ENCODE data around the gene FGF8. TPM values are rescaled to one million over a fixed set of nuclear protein-coding genes. Genes with fewer than 3 reads are reported as not detected.

FGF8 gene
- total and polyA plus RNA-seq, 2 experiments from 2014 or later: not detected

DNA sequence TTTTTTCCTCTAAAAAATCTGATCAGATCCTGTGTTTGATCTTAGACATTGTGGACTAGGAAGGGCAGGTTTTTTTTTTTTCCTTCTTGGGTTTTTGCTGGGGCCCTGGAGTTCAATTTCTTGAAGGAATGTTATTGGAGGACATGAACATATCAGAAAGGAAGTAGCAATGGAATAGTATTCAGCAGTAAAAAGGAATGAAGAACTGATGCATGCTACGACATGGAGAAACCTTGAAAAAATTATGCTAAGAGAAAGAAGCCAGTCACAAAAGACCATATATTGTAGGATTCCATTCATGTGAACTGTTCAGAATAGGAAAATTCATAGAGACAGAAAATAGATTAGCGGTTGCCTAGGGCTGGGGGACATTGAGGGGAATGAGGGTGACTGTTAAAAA is 34.0 kb downstream of the FGF8 start:
- H3K9me2 ChIP-seq (ENCODE audit: insufficient read depth): no peaks in the 10 kb centered on the region
- H3K4me3 ChIP-seq: no peak overlapping the region
- H3K9ac ChIP-seq: no peak overlapping the region
- H3F3A ChIP-seq (ENCODE audit: insufficient read depth): no peaks in the 10 kb centered on the region
- H3K9me3 ChIP-seq (ENCODE audit: low read depth): no peaks in the 10 kb centered on the region
- H2AFZ ChIP-seq: no peak overlapping the region
- no peaks in the 10 kb centered on the region for H3K36me3 ChIP-seq (ENCODE audit: low read depth)
- H3K27ac ChIP-seq: no peak overlapping the region
- H3K27me3 ChIP-seq (replicated peaks; ENCODE audit: insufficient read depth): peaks cover 32% of the 10 kb centered on the region
- TF ChIP-seq EZH2 (IDR thresholded peaks at IDR 0.05; ENCODE audit: insufficient read depth, poor library complexity, severe bottlenecking) (no peak), EZH2phosphoT487 (IDR thresholded peaks at IDR 0.05; ENCODE audit: insufficient read depth, low read depth) (no peak)
- DNase-seq: no peak
- H3K4me2 ChIP-seq (ENCODE audit: unreplicated experiment): no peak overlapping the region
- no peaks in the 10 kb centered on the region for H3K79me2 ChIP-seq (ENCODE audit: insufficient read depth)
- in situ Hi-C loops (cut with MboI): no loop called here
- no peaks in the 10 kb centered on the region for H3K4me1 ChIP-seq (ENCODE audit: insufficient read depth)
- no peaks in the 10 kb centered on the region for H4K20me1 ChIP-seq (ENCODE audit: insufficient read depth)
- 40 to 44% methylated on average over 2 of the region's 2 CpGs for WGBS, 2 experiments (ENCODE audit: low coverage in 1 of 2, low lambda C conversion rate in 2 of 2, missing lambda C conversion rate in 2 of 2)

DNA sequence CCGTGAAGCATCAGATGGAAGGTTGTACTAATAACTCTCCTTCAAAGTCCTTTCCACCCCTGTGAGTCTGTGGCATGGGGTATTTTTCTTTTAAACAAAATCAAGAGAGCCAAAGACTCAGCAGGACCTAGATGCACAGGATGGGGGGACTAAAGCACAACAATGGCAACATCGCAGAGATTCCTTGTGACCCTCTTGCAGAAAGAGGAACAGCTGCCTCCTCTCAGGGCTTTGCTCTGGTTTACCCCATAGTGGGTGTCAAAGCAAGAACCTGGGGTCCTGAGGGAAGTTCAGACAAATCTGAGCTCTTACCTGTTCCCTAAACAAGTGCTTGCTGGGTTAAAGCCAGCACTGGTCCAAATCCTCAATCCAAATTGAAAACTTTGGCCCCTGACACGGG is 39.2 kb downstream of the FGF8 start:
- H3K27ac ChIP-seq: no peak overlapping the region
- H2AFZ ChIP-seq: no peak overlapping the region
- no peaks in the 10 kb centered on the region for H4K20me1 ChIP-seq (ENCODE audit: insufficient read depth)
- TF ChIP-seq EZH2 (IDR thresholded peaks at IDR 0.05; ENCODE audit: insufficient read depth, poor library complexity, severe bottlenecking): no peak
- TF ChIP-seq EZH2phosphoT487 (IDR thresholded peaks at IDR 0.05; ENCODE audit: insufficient read depth, low read depth): no peak
- 57 to 78% methylated on average over 3 of the region's 3 CpGs for WGBS, 2 experiments (ENCODE audit: low coverage in 1 of 2, low lambda C conversion rate in 2 of 2, missing lambda C conversion rate in 2 of 2)
- no peaks in the 10 kb centered on the region for H3F3A ChIP-seq (ENCODE audit: insufficient read depth)
- DNase-seq: no peak
- H3K9me2 ChIP-seq (ENCODE audit: insufficient read depth): no peaks in the 10 kb centered on the region
- no peak overlapping the region for H3K4me3 ChIP-seq
- in situ Hi-C loops (cut with MboI): no loop called here
- no peaks in the 10 kb centered on the region for H3K79me2 ChIP-seq (ENCODE audit: insufficient read depth)
- H3K9me3 ChIP-seq (ENCODE audit: low read depth): no peaks in the 10 kb centered on the region
- H3K4me2 ChIP-seq (ENCODE audit: unreplicated experiment): no peak overlapping the region
- peaks cover 51% of the 10 kb centered on the region for H3K27me3 ChIP-seq (replicated peaks; ENCODE audit: insufficient read depth)
- no peak overlapping the region for H3K9ac ChIP-seq
- no peaks in the 10 kb centered on the region for H3K36me3 ChIP-seq (ENCODE audit: low read depth)
- H3K4me1 ChIP-seq (ENCODE audit: insufficient read depth): no peaks in the 10 kb centered on the region

DNA sequence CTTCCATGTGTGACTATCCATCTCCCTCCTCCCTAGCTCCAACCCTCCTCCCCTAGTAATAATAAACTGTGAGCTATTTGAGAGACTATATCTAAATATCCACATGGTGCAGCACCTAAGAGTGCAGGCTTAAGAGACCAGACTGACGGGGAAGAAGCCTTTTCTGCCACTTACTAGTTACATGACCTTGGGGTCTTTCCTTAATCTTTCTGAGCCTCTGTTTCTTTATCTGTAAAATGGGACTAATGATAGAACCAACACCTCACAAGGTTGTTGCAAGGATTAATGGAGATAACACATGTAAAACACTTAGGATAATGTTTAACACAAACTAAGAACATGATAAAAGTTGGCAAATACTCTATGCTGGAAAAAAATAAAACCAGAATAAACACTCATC is 43.8 kb downstream of the FGF8 start:
- Histone ChIP-seq H3K36me3 (ENCODE audit: low read depth) (no peaks in the 10 kb centered on the region), H3K4me1 (ENCODE audit: insufficient read depth) (no peaks in the 10 kb centered on the region), H3K79me2 (ENCODE audit: insufficient read depth) (no peaks in the 10 kb centered on the region), H4K20me1 (ENCODE audit: insufficient read depth) (no peaks in the 10 kb centered on the region), H3K4me2 (ENCODE audit: unreplicated experiment) (no peak overlapping the region), H3K27ac (no peak overlapping the region), H3K9me2 (ENCODE audit: insufficient read depth) (no peaks in the 10 kb centered on the region), H3F3A (ENCODE audit: insufficient read depth) (no peaks in the 10 kb centered on the region), H3K27me3 (replicated peaks; ENCODE audit: insufficient read depth) (peaks cover 38% of the 10 kb centered on the region), H3K4me3 (no peak overlapping the region), H3K9me3 (ENCODE audit: low read depth) (no peaks in the 10 kb centered on the region), H3K9ac (no peak overlapping the region), H2AFZ (no peak overlapping the region)
- no peak for DNase-seq
- in situ Hi-C loops (cut with MboI): no loop called here
- TF ChIP-seq EZH2phosphoT487 (IDR thresholded peaks at IDR 0.05; ENCODE audit: insufficient read depth, low read depth): no peak
- no peak for TF ChIP-seq EZH2 (IDR thresholded peaks at IDR 0.05; ENCODE audit: insufficient read depth, poor library complexity, severe bottlenecking)
- 68 to 76% methylated on average over 1 of the region's 1 CpG for WGBS, 2 experiments (ENCODE audit: low coverage in 1 of 2, low lambda C conversion rate in 2 of 2, missing lambda C conversion rate in 2 of 2)

DNA sequence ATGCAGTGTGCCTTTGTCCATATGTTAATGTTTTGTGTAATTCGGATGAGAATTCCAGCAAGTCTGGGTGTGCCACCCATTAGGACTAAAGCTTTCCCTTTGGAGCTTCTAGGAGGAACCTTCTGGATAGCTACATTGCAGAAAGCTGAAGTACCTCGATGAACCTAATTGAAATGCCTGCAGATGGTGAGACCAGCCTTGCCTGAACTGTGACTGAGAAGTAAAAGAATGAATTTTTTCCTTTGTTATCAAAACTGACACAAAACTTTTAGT is 49.9 kb downstream of the FGF8 start:
- H3K4me3 ChIP-seq: no peak overlapping the region
- H3F3A ChIP-seq (ENCODE audit: insufficient read depth): no peaks in the 10 kb centered on the region
- DNase-seq: no peak
- no peak for TF ChIP-seq EZH2 (IDR thresholded peaks at IDR 0.05; ENCODE audit: insufficient read depth, poor library complexity, severe bottlenecking)
- no peak for TF ChIP-seq EZH2phosphoT487 (IDR thresholded peaks at IDR 0.05; ENCODE audit: insufficient read depth, low read depth)
- no peak overlapping the region for H3K27ac ChIP-seq
- H3K9ac ChIP-seq: no peak overlapping the region
- no peaks in the 10 kb centered on the region for H3K9me2 ChIP-seq (ENCODE audit: insufficient read depth)
- H3K79me2 ChIP-seq (ENCODE audit: insufficient read depth): no peaks in the 10 kb centered on the region
- H4K20me1 ChIP-seq (ENCODE audit: insufficient read depth): no peaks in the 10 kb centered on the region
- no peak overlapping the region for H2AFZ ChIP-seq
- H3K4me1 ChIP-seq (ENCODE audit: insufficient read depth): no peaks in the 10 kb centered on the region
- H3K36me3 ChIP-seq (ENCODE audit: low read depth): no peaks in the 10 kb centered on the region
- H3K9me3 ChIP-seq (ENCODE audit: low read depth): no peaks in the 10 kb centered on the region
- H3K4me2 ChIP-seq (ENCODE audit: unreplicated experiment): no peak overlapping the region
- H3K27me3 ChIP-seq (replicated peaks; ENCODE audit: insufficient read depth): peaks cover 18% of the 10 kb centered on the region; the same call in 1 of the 2 replicates
- in situ Hi-C loops (cut with MboI): no loop called here
- WGBS, 2 experiments (ENCODE audit: low coverage in 1 of 2, low lambda C conversion rate in 2 of 2, missing lambda C conversion rate in 2 of 2): 45 to 46% methylated on average over 2 of the region's 2 CpGs
